Adipocyte (in vitro differentiated cells): ENCODE data around the gene ATF2.

Experiments used
- DNase-seq: peaks from one replicate; pipeline ENCODE4 v3.0.0-alpha.2; 2015; ENCODE audit warnings: low read depth
- H3K27me3 ChIP-seq: replicated peaks from 2 replicates; pipeline ENCODE4 v1.7.0; 2013; ENCODE audit warnings: mild to moderate bottlenecking, low read length, moderate library complexity; ENCODE audit not compliant: control insufficient read depth, insufficient read depth
- H3K36me3 ChIP-seq: 2 replicates; pipeline ENCODE4 v1.7.0; 2013; ENCODE audit warnings: low read length, mild to moderate bottlenecking, moderate library complexity; ENCODE audit not compliant: control insufficient read depth, insufficient read depth, severe bottlenecking
- H3K4me1 ChIP-seq: 2 replicates; pipeline ENCODE4 v1.7.0; 2013; ENCODE audit warnings: mild to moderate bottlenecking, low read length, moderate library complexity; ENCODE audit not compliant: control insufficient read depth, insufficient read depth
- H3K4me3 ChIP-seq: 2 replicates; pipeline ENCODE4 v1.7.0; 2013; ENCODE audit warnings: mild to moderate bottlenecking, low read length, moderate library complexity
- H3K9ac ChIP-seq: 2 replicates; pipeline ENCODE4 v1.7.0; 2013; ENCODE audit warnings: mild to moderate bottlenecking, low read length, moderate library complexity
- H3K9me3 ChIP-seq: 2 replicates; pipeline ENCODE4 v1.7.0; 2013; ENCODE audit warnings: mild to moderate bottlenecking, low read length, moderate library complexity; ENCODE audit not compliant: control insufficient read depth

Gene ATF2

GRCh38 chr2:175080479-175080878, 87.5 kb downstream of the ATF2 start:
- Histone ChIP-seq H3K4me3 (no peak overlapping the region), H3K9me3 (no peaks in the 10 kb centered on the region), H3K9ac (no peak overlapping the region), H3K27me3 (no peaks in the 10 kb centered on the region), H3K4me1 (no peaks in the 10 kb centered on the region), H3K36me3 (peaks cover 65% of the 10 kb centered on the region)
- no peak for DNase-seq

- DNase-seq, result no peak
- Histone ChIP-seq H3K9me3 (no peaks in the 10 kb centered on the region), H3K4me3 (no peak overlapping the region), H3K27me3 (no peaks in the 10 kb centered on the region), H3K36me3 (peaks cover 85% of the 10 kb centered on the region), H3K9ac (no peak overlapping the region), H3K4me1 (no peaks in the 10 kb centered on the region)
Measured at GRCh38 chr2:175076272-175076671, 91.7 kb downstream of the ATF2 start.

GRCh38 chr2:175074478-175074877, 93.5 kb downstream of the ATF2 start:
- no peaks in the 10 kb centered on the region for H3K9me3 ChIP-seq
- no peak for DNase-seq
- peaks cover 73% of the 10 kb centered on the region for H3K36me3 ChIP-seq
- H3K4me3 ChIP-seq, result no peak overlapping the region
- H3K9ac ChIP-seq, result no peak overlapping the region
- no peaks in the 10 kb centered on the region for H3K4me1 ChIP-seq
- H3K27me3 ChIP-seq, result no peaks in the 10 kb centered on the region

GRCh38 chr2:175068534-175068933, 99.5 kb downstream of the ATF2 start:
- Histone ChIP-seq H3K9ac (no peak overlapping the region), H3K4me3 (no peak overlapping the region), H3K9me3 (no peaks in the 10 kb centered on the region), H3K4me1 (no peaks in the 10 kb centered on the region), H3K36me3 (peaks cover 26% of the 10 kb centered on the region), H3K27me3 (no peaks in the 10 kb centered on the region)
- no peak for DNase-seq

- H3K36me3 ChIP-seq, result peaks cover 5% of the 10 kb centered on the region
- H3K4me3 ChIP-seq, result no peak overlapping the region
- no peaks in the 10 kb centered on the region for H3K27me3 ChIP-seq
- no peaks in the 10 kb centered on the region for H3K4me1 ChIP-seq
- H3K9ac ChIP-seq, result no peak overlapping the region
- no peak for DNase-seq
- H3K9me3 ChIP-seq, result no peaks in the 10 kb centered on the region
Measured at GRCh38 chr2:175066411-175066810, 101.6 kb downstream of the ATF2 start.

GRCh38 chr2:175064797-175065196, 103.2 kb downstream of the ATF2 start:
- H3K9ac ChIP-seq, result no peak overlapping the region
- H3K27me3 ChIP-seq, result no peaks in the 10 kb centered on the region
- no peak for DNase-seq
- H3K36me3 ChIP-seq, result no peaks in the 10 kb centered on the region
- H3K9me3 ChIP-seq, result no peaks in the 10 kb centered on the region
- no peaks in the 10 kb centered on the region for H3K4me1 ChIP-seq
- H3K4me3 ChIP-seq, result no peak overlapping the region

- Histone ChIP-seq H3K4me1 (no peaks in the 10 kb centered on the region), H3K36me3 (peaks cover 5% of the 10 kb centered on the region), H3K9me3 (no peaks in the 10 kb centered on the region), H3K27me3 (no peaks in the 10 kb centered on the region), H3K4me3 (no peak overlapping the region), H3K9ac (no peak overlapping the region)
- no peak for DNase-seq
Measured at GRCh38 chr2:175063741-175064140, 104.3 kb downstream of the ATF2 start.

GRCh38 chr2:175062787-175063585, 105.0 kb downstream of the ATF2 start:
- no peak for DNase-seq
- Histone ChIP-seq H3K9me3 (no peaks in the 10 kb centered on the region), H3K4me3 (no peak overlapping the region), H3K36me3 (peaks cover 5% of the 10 kb centered on the region), H3K27me3 (no peaks in the 10 kb centered on the region), H3K9ac (no peak overlapping the region), H3K4me1 (no peaks in the 10 kb centered on the region)

GRCh38 chr2:175057078-175057685, 110.8 kb downstream of the ATF2 start:
- Histone ChIP-seq H3K9me3 (no peaks in the 10 kb centered on the region), H3K4me1 (no peaks in the 10 kb centered on the region), H3K9ac (no peak overlapping the region), H3K4me3 (no peak overlapping the region), H3K36me3 (peaks cover 5% of the 10 kb centered on the region), H3K27me3 (no peaks in the 10 kb centered on the region)
- DNase-seq, result no peak

- H3K4me1 ChIP-seq, result no peaks in the 10 kb centered on the region
- no peaks in the 10 kb centered on the region for H3K27me3 ChIP-seq
- no peaks in the 10 kb centered on the region for H3K9me3 ChIP-seq
- no peak overlapping the region for H3K9ac ChIP-seq
- H3K36me3 ChIP-seq, result peaks cover 5% of the 10 kb centered on the region
- H3K4me3 ChIP-seq, result no peak overlapping the region
- DNase-seq, result no peak
Measured at GRCh38 chr2:175055993-175056392, 112.0 kb downstream of the ATF2 start.

GRCh38 chr2:175054340-175054739, 113.7 kb downstream of the ATF2 start:
- DNase-seq, result no peak
- H3K9ac ChIP-seq, result no peak overlapping the region
- no peaks in the 10 kb centered on the region for H3K9me3 ChIP-seq
- no peaks in the 10 kb centered on the region for H3K27me3 ChIP-seq
- no peak overlapping the region for H3K4me3 ChIP-seq
- H3K36me3 ChIP-seq, result peaks cover 5% of the 10 kb centered on the region
- no peaks in the 10 kb centered on the region for H3K4me1 ChIP-seq
